HG03060 (cell line): ENCODE data around the gene HSPA13.
"Not testable (repeated sequence)": the region's sequence is repeated elsewhere in the genome, so short reads cannot be mapped to it uniquely, and the experiment has no call there.

ENCODE experiments used
- ATAC-seq: cut with Tn5 transposase; IDR thresholded peaks from one replicate; pipeline ENCODE4 v1.9.1; 2021; ENCODE audit warnings: low read depth, moderate number of reproducible peaks; ENCODE audit not compliant: unreplicated experiment

HSPA13 gene, protein sequence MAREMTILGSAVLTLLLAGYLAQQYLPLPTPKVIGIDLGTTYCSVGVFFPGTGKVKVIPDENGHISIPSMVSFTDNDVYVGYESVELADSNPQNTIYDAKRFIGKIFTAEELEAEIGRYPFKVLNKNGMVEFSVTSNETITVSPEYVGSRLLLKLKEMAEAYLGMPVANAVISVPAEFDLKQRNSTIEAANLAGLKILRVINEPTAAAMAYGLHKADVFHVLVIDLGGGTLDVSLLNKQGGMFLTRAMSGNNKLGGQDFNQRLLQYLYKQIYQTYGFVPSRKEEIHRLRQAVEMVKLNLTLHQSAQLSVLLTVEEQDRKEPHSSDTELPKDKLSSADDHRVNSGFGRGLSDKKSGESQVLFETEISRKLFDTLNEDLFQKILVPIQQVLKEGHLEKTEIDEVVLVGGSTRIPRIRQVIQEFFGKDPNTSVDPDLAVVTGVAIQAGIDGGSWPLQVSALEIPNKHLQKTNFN

DNA sequence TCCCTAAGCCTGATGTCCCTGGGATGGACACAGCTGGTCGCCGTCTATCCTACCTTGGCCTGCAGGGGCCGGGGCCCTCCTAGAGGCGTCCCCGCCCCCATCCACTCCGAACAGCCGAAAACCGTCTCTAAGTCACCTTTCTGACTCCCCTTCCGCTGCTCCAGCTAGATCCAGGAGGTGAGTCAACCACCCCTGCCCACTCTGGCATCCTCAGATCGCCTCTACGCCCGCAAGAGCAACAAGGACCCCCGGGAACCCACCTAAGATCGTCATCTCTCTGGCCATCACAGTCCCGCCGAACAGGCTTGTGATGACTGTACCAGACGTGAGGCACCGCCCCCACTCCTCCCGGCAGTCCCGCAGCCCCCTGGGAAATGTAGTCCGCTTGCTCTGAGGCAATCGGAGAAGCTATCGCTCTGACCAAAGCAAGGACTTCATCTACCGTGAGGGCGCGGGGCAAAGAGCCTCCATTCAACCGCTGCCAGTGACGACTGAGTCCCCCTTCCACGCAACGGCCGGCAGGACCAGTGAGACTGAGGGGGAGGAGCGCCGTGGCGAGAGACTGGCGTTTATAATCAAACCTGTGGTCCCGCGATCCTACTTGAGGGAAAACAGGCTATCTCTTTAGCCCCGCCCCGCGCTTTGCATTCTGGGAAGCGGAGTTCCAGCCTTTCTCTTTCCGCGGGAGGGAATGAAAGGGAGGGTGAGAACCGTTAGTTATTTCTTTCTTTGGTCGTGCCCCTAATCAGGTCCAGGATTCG lies at the start of gene HSPA13:
Gene HSPA13 (minus strand): TSS at position 312 of the 761 bp plus-strand sequence. CDS start 27 bp downstream, at position 285.
- ATAC-seq: peak; percentile 98

DNA sequence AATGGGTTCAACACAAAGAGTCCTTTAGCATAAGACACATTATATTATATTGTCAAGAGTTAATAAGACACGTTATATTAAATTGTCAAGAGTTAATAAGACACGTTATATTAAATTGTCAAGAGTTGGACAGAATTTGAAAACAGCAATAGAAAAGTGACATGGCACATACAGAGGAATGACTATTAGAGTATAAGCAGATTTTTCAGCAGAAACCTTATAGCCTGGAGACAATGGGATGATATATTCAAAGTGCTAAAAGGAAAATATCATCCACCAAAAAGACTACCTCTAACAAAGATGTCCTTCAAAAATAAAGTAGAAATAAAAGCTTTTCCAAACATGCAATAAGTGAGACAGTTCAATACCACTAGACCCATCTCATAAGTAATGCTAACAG lies 36.0 kb upstream of the HSPA13 start:
- ATAC-seq: no peak

DNA sequence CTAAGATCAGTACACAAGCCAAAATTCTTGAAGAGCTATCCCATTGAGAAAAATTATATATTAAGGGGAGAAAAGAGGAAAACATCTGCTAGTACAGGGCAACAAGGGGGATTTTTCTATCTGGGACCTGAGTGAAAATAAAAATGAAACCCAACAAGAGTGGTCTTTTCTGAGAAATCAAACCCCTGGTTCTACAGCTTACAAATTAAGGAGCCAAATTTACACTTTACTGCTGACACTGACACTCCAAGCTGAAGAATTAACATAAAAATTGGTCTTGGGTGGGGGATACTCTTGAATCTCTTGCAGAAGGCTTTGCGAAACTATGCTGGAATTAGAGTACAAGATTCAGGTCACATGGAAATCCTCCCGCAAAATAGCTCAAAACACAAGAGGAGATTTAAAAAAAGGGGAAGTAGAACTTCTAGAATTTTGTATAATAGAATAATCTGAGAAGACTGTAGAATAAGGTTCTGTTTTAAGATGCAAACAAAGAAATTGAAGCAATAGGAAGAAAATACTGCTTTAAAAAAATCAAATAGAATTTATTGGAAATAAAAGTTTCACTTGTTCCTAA lies 32.1 kb upstream of the HSPA13 start:
- no peak for ATAC-seq

DNA sequence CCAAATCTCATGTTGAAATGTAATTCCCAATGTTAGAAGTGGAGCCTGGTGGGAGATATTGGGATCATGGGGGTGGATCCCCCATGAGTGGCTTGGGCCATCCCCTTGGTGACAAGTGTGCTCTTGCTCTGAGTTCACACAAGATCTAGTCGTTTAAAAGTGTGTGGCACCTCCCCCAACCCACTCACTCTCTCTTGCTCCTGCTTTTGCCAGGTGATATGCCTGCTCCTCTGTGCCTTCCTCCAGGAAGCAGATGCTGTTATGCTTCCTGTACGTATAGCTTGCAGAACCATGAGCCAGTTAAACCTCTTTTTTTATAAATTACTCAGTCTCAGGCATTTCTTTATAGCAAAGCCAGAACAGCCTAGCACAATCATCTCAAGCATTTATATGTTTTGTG lies 23.0 kb upstream of the HSPA13 start:
- ATAC-seq: no peak

DNA sequence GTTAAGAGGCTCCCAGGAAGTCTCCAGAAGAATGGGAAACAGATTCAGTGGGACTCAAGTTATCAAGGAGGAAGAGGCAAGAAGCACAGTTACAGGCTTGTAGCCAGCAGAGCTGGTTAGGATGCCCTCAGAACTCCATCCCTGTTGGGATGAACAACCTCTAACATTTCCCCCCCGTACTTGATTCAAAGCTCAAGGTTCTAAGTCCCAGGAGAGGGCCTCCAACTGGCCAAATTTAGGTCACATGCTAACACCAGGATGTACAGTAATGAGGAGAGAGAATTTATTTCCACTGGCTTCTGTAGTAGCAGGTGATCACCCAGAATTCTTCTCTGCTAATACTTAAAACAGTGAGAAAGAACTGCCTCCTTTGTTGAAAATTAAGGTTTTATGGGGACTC lies 22.3 kb upstream of the HSPA13 start:
- no peak for ATAC-seq

DNA sequence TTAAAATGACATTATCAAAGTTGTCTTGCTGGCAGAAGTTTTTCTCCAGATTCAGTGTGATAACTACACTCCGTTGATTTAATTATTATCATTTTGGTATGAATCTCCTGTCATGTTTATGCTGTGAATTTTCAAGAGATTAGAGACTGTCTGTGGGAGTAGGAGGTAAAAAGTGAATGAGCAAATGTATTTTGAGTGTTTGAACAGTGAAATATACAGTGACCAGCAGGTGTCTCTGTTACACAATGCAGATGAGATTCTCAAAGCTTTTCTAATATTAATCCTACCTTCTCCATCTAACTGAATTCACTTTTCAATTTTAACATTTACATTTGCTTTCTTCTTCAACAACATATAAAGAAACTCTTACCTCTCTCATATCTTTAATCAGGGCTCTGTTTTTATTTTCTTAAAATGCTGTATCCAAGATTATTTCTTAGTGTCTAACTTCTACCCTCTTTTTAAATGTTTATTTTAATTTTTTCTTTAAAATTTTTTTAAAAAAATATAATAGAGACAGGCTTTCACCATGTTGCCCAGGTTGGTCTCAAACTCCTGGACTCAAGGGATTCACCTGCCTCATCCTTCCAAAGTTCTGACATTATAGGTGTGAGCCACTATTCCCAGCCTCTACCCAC lies 20.9 kb upstream of the HSPA13 start:
- no peak for ATAC-seq

DNA sequence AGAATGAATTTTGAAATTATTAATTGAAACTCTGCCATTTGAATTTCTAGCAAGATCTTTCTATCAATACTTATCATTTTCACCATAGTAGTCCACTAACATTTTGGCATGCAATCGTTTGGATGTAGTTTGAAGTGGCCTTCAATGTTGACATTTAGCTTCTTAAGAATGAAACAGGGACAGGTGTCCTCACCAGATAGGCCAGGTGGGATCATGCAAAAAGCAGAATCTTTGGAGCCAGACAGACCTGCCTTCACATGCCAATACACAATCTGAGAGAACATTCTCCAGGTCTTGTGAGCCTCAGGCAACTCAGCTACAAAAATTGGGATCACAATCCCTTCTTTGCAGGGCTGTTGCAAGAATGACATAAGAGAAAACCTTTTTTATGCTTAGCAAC lies 18.3 kb upstream of the HSPA13 start:
- no peak for ATAC-seq

DNA sequence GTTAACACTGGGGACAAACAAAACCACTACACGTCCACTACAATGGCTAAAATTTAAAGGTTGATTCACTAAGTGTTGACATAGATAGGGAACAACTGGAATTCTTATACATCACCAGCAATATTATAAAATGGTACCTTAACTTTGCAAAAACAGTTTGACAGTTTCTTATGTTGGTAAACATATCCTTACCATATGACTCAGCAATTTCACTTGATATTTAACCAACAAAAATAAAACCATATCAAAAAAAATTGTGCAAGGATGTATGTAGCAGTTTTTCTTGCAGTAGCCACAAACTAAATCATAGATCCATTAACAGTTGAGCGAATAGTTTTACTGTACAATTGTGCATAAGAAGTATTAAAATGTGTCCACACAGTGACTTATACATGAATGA lies 5.3 kb upstream of the HSPA13 start:
- ATAC-seq: no peak

DNA sequence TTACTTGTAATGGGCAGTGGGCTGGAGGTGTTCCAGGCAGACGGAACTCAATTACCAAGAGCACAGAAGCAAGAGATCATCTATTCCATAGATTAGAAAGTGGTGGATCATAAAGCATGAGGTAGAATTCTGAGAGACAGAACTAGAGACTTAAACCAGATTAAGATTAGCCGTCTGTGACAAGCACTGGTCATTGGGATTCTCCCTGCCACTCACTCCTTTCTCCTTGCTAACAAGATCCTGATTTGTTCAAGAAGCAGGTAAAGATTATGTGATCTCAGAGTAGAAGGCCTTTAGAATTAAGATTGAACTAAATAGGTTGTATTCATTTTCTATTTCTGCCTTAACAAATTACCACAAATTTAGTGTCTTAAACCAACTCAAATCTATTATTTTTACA lies 1.5 kb upstream of the HSPA13 start:
- no peak for ATAC-seq

DNA sequence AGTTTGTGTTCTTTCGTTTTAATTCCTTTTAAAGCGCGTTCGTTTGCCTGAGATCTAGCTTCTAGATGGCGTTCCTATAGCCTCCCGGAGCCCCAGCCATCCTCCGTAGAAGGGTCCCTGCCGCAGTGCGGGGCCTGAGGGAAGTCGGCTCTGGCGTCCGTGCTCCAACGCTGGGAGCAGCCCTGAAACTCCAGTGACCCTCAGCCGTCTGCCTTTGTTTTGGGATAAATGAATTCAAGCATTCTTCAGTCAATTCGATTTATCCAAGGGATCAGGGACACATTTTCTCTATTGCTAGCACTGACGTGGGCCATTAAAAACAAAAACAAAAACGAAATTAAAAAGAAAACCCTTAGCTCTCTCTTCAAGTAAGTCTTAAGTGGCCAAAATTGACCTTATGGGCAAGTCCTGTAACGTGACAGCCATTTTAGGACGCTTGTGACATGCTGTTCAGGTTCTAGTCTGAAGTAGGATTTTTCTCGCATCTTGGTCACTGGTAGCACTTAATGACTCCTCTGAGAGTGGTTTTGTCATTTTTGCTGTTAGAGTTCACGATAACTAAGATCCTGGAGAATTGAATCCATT lies 742 bp upstream of the HSPA13 start:
- peak; percentile 3 for ATAC-seq

DNA sequence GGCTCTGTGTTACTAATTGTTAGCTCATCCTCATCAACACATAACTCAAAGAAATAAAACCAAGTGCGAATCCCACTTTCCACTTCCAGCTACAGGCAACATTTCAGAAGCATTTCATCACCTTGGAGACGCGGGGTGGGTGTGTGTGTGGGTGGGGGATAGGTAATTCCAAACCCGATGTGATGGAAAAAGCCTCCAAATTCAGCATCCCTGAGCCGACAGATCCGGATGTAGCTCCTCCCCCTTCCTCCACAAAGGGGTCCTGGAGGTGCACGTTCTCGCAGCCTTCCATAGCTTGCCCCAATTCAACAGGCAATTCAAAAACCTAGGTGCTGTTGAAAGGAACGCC lies 486 bp downstream of the HSPA13 start:
- no peak for ATAC-seq

DNA sequence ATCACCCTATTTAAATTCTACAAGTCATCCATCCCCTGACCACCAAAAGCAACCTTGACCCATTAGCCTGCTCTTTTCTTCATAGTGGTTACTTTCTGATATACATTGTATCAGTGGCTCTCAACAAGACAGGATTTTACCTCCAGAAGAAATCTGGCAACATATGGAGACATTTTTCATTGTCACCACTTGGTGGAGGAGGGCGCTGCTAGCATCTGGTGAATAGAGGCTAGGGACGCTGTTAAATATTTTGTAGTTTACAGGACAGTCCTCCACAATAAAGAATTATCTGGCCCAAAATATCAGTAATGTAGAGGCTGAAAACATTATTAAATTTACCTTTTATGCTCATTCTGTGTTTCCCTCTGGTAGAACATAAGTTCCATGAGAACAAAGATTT lies 6.1 kb downstream of the HSPA13 start:
- no peak for ATAC-seq

DNA sequence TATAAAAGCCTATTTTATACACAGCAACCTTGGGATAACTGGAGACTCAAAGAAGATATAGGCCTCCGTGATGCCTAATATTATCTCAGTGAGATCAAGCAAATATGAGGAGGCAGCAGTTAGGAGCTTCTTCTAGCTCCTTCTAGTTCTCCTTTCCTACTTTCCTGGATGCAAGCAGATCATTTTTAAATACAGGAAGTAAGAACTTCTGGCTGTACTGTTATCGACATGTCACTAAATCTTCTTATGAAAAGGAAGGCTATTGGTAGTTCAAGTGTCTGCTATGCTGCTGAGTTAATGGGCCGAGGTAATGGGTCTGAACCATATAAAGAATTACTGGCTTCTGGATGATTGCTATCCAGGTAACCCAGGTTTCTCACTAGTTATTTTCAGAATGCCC lies 15.9 kb downstream of the HSPA13 start:
- no peak for ATAC-seq

DNA sequence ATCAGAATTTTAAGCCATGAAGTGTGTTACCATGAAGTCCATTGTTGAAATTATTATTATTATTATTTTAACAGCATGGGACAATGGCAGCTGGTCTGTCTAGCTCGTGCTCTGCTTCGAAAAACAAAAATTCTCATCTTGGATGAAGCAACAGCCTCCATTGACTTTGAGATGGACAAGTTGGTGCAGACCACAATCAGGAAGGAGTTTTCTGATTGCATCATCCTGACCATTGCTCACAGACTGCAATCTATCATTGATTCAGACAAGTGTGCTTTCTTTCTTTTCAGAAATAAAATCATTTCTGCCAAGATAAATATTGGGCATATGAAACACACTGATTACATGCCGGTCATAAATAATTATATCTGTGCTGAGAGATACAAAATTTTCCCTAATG lies 21.0 kb downstream of the HSPA13 start:
- ATAC-seq: no peak

DNA sequence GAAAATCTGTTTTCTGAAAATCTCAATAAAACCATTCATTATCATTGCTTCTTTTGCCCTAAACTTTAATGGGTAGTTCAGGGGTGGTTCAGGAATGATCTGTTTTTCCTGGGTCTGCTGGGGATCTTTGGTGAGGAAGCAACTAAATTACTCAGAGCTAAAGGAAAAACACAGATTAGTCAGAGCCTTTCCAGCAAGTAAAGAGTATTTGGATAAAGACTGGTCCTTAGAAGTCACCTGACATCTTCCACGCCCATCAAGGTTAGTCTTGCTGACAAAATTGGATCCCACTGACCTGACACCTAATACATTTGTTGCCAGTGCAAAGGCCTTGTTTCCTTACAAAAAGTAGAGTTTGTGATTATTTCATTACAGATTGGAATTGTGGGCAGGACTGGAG lies 24.2 kb downstream of the HSPA13 start:
- ATAC-seq: no peak

DNA sequence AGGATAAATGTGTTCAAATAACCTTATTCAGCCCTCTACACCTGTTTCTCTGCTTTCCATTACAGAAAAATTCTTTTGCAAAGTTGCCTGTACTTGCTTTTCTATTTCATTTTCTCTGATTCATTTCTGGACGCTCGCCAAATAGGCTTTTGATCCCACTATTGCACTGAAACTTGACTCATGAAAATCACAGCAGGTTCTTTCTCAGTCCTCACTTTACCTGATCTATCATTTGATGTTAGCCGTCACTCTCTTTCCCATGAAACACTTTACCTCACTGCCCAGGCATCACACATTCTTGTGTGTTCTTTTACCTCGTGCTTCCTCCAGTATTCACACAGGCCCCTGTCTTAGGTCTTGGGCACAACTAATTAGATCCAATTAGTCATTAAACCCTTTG lies 26.2 kb downstream of the HSPA13 start:
- no peak for ATAC-seq

DNA sequence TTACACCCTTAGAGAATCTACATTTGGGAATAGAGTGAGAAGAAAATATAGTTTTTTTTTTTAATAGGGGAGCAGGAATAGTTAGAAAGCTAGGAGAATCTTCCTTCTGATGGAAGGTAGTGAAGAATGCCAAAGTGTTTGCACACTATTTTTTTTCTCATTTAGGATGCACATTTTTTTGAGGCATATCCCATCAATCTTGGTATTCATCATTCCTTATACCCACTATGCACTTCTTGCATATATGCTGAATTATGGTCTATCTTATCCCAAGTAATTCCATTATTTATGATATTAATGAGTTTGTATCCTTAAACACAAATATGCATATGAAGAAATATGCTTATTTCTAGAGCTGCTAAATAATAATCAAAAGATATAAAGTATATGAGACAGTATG lies 28.4 kb downstream of the HSPA13 start:
- ATAC-seq: no peak

DNA sequence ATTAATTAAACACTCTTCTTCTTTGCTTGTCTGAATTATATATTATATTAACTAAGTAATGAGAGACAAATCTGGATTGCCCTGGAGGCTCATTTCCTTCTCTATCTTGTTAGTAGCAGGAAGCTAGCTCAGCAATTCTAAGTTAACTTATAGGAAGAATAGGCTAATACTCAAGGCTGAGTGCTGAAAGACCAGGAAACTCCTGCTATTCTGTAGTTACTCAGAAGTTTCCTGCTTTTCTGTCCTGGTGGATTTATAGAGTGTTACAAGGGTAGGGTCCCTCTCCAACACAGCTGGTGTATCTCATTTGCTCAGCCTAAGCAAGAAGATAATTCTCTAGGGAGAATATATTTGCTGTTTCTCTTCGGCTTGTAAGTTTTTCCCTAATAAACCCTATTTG lies 29.2 kb downstream of the HSPA13 start:
- ATAC-seq: no peak

DNA sequence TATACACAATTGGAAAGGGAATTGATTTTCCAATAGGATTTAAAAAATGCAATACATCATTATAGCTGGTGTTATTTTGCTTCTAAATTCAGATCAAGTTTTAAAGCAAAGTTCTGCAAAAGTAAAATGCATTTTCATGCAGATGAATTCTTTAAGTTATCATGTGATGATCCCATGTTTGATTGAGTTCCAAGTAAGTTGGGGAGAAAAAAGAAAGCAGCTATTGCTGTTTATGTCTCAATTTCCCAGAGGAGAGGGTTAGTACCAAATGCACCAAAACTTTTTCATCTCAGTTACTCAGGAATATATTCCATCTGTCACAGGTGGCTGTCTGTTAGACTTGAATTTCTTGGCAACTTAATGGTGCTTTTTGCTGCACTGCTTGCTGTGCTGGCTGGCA lies 29.7 kb downstream of the HSPA13 start:
- no peak for ATAC-seq

DNA sequence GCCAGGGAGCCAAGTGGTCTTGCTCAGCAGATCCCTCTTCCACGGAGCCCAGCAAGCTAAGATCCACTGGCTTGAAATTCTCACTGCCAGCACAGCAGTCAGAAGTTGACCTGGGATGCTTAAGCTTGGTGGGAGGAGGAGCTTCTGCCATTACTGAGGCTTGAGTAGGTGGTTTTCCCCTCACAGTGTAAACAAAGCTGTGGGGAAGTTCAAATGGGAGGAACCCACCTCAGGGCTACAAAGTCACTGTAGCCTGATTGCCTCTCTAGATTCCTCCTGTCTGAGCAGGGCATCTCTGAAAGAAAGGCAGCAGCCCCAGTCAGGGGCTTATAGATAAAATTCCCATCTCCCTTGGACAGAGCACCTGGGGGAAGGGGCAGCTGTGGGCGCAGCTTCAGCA lies 55.6 kb downstream of the HSPA13 start:
- not testable (repeated sequence) for ATAC-seq

DNA sequence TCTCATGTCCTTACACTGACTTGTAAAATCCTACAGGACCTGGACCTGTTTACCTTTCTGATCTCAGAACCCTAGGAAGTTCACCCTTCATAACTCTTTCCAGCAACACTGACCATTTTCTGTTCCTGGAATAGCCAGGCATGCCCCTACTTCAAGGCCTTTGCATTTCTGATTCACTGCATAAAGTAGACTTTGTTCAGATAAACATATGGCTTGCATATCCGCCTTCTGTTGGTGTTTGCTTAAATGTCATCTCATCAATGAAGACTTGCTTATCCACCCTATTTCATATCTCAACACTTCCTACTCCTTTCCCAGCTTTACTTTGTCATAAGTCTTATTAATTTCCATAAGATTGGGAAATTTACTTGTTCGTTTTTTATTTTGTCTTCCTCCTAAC lies 57.4 kb downstream of the HSPA13 start:
- no peak for ATAC-seq
